A549 (cell line): Measurements from ENCODE around the gene SEMA5A.

Source experiments
- CTCF ChIP-seq: fragments of >200 bp; sonication (Bioruptor Twin); formaldehyde crosslinking; IDR thresholded peaks from 3 replicates; pipeline ENCODE4 v1.5.1; 2016
- EHMT2 ChIP-seq: fragments of 200-600 bp; sonication (generic); IDR thresholded peaks from 2 replicates; pipeline ENCODE4 v1.6.1; 2016; ENCODE audit warnings: antibody characterized with exemption, low read depth, mild to moderate bottlenecking, moderate library complexity
- HMGXB4 ChIP-seq: fragments of 250-450 bp; sonication (Bioruptor Pico); IDR thresholded peaks from 2 replicates; pipeline ENCODE4 v1.5.0; 2021; ENCODE audit warnings: mild to moderate bottlenecking, moderate library complexity, borderline replicate concordance
- ZC3H11A ChIP-seq: fragments of 450-650 bp; IDR thresholded peaks from 2 replicates; pipeline ENCODE4 v1.6.1; 2014; ENCODE audit warnings: antibody characterized with exemption, mild to moderate bottlenecking

DNA sequence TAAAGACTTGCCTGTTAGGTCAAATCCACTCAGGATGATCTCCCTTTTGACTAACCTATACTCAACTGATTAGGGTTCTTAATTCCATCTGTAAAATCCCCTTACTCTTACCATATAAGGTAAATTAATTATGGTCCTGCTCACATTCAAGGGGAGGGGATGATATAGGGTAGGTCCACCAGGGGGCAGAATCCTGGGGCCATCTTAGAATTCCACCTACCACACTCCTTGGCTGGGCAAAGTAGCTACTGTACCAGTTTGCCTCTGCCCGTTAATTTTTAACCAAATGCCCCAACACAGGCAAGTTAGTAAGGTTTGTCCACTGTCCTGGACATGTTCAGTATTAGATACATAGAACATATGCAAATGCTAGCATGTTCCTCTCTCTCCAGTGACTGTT, 262.4 kb downstream of the SEMA5A start:
- TF ChIP-seq EHMT2 (no peak), HMGXB4 (CRISPR knock-in tag) (no peak), CTCF (no peak), ZC3H11A (no peak)
